IMR-90 (cell line): Measurements from ENCODE around the gene PCDHGB7. TPM values are rescaled to one million over a fixed set of nuclear protein-coding genes. Genes with fewer than 3 reads are reported as not detected.

ENCODE experiments used
- ATAC-seq: fragments of 200-7000 bp; cut with Tn5 transposase; 2 replicates; pipeline ENCODE4 v1.9.1; 2020; ENCODE audit warnings: low read depth, mild to moderate bottlenecking, moderate library complexity
- BruUV-seq: library from RNA; stranded (reverse); fragments of 400-500 nt; replicated peaks from 2 replicates; lab custom pipeline; 2021; lab: Mats Ljungman, UMichigan
- CTCF ChIA-PET: fragments of 300-600 bp; formaldehyde crosslinking; extraction: SDS; loops from one replicate; lab custom pipeline; 2021; ENCODE audit warnings: antibody characterized with exemption; lab: Yijun Ruan, JAX
- POLR2A ChIA-PET: fragments of 300-600 bp; sonication (Branson Sonifier 250); formaldehyde crosslinking; loops from one replicate; lab custom pipeline; 2022; ENCODE audit warnings: antibody characterized with exemption; ENCODE audit not compliant: unreplicated experiment; lab: Charles Lee
- DNase-seq: peaks from one replicate; pipeline ENCODE4 v3.0.0; 2013
- H2AFZ ChIP-seq: replicated peaks from 2 replicates; pipeline ENCODE3; 2013; ENCODE audit warnings: low read length, mild to moderate bottlenecking; ENCODE audit not compliant: poor library complexity
- H2AK5ac ChIP-seq: 2 replicates; pipeline ENCODE4 v1.6.1; 2013; ENCODE audit warnings: low read depth, low read length, inconsistent platforms
- H2AK9ac ChIP-seq: replicated peaks from 2 replicates; pipeline ENCODE3; 2013; ENCODE audit warnings: mild to moderate bottlenecking, low read depth, low read length, moderate library complexity; ENCODE audit not compliant: poor library complexity
- H2BK120ac ChIP-seq: 2 replicates; pipeline ENCODE4 v1.6.1; 2013; ENCODE audit warnings: low read depth, low read length, inconsistent platforms
- H2BK15ac ChIP-seq: 3 replicates; pipeline ENCODE4 v1.6.1; 2013; ENCODE audit warnings: low read depth, low read length, inconsistent platforms
- H2BK20ac ChIP-seq: 2 replicates; pipeline ENCODE4 v1.6.1; 2013; ENCODE audit warnings: low read depth, mild to moderate bottlenecking, inconsistent platforms, low read length, moderate library complexity
- H2BK5ac ChIP-seq: 2 replicates; pipeline ENCODE4 v1.6.1; 2013; ENCODE audit warnings: mild to moderate bottlenecking, low read depth, low read length, inconsistent platforms; ENCODE audit not compliant: poor library complexity, severe bottlenecking
- H3K14ac ChIP-seq: replicated peaks from 2 replicates; pipeline ENCODE4 v1.6.1; 2013; ENCODE audit warnings: low read depth, low read length, inconsistent platforms
- H3K18ac ChIP-seq: 2 replicates; pipeline ENCODE4 v1.6.1; 2013; ENCODE audit warnings: low read depth, low read length, control low read depth
- H3K23ac ChIP-seq: 2 replicates; pipeline ENCODE4 v1.6.1; 2013; ENCODE audit warnings: low read depth, low read length, inconsistent platforms
- H3K27ac ChIP-seq: 2 replicates; pipeline ENCODE4 v1.5.1; 2013; ENCODE audit warnings: mild to moderate bottlenecking, control low read depth, low read length; ENCODE audit not compliant: insufficient read depth
- H3K27me3 ChIP-seq: 2 replicates; pipeline ENCODE4 v1.6.1; 2013; ENCODE audit warnings: low read length; ENCODE audit not compliant: control insufficient read depth, insufficient read depth
- H3K36me3 ChIP-seq: 2 replicates; pipeline ENCODE4 v1.6.1; 2013; ENCODE audit warnings: low read length, mixed read lengths; ENCODE audit not compliant: control insufficient read depth, insufficient read depth
- H3K4ac ChIP-seq: 2 replicates; pipeline ENCODE4 v1.6.1; 2013; ENCODE audit warnings: low read depth, low read length, inconsistent platforms
- H3K4me1 ChIP-seq: 2 replicates; pipeline ENCODE4 v1.6.1; 2013; ENCODE audit warnings: low read length, mixed read lengths; ENCODE audit not compliant: control insufficient read depth, insufficient read depth
- H3K4me2 ChIP-seq: 2 replicates; pipeline ENCODE4 v1.6.1; 2013; ENCODE audit warnings: low read depth, mild to moderate bottlenecking, control low read depth, low read length, moderate library complexity
- H3K4me3 ChIP-seq: 2 replicates; pipeline ENCODE4 v1.5.1; 2013; ENCODE audit warnings: low read depth, mild to moderate bottlenecking, control low read depth, low read length, moderate library complexity; ENCODE audit not compliant: insufficient read depth
- H3K56ac ChIP-seq: 2 replicates; pipeline ENCODE4 v1.6.1; 2013; ENCODE audit warnings: low read length, inconsistent platforms; ENCODE audit not compliant: insufficient read depth; ENCODE audit errors: extremely low read depth
- H3K79me1 ChIP-seq, 2 experiments: 2 replicates each; pipeline ENCODE4 v1.6.1; 2013; ENCODE audit warnings: low read length in 2 of 2, inconsistent platforms in 1 of 2, low read depth in 1 of 2
- H3K9ac ChIP-seq: 2 replicates; pipeline ENCODE4 v1.6.1; 2013; ENCODE audit warnings: low read depth, low read length, control low read depth
- H3K9me1 ChIP-seq: 2 replicates; pipeline ENCODE4 v1.6.1; 2013; ENCODE audit warnings: low read length, inconsistent platforms; ENCODE audit not compliant: insufficient read depth
- H3K9me3 ChIP-seq: 2 replicates; pipeline ENCODE4 v1.6.1; 2013; ENCODE audit warnings: low read length; ENCODE audit not compliant: control insufficient read depth, insufficient read depth
- H4K20me1 ChIP-seq: 2 replicates; pipeline ENCODE4 v1.6.1; 2013; ENCODE audit warnings: low read length, inconsistent platforms; ENCODE audit not compliant: insufficient read depth
- H4K5ac ChIP-seq: 2 replicates; pipeline ENCODE4 v1.6.1; 2013; ENCODE audit warnings: mild to moderate bottlenecking, low read depth, low read length, control low read depth
- H4K8ac ChIP-seq, 2 experiments: 2 replicates each; pipeline ENCODE4 v1.6.1; 2013; ENCODE audit warnings: low read depth in 2 of 2, low read length in 2 of 2, control low read depth in 1 of 2, inconsistent platforms in 1 of 2
- H4K91ac ChIP-seq: 2 replicates; pipeline ENCODE4 v1.6.1; 2013; ENCODE audit warnings: low read depth, low read length, inconsistent platforms; ENCODE audit not compliant: insufficient read depth
- CHD1 ChIP-seq: IDR thresholded peaks from 2 replicates; pipeline ENCODE4 v1.6.1; 2012; ENCODE audit warnings: low read depth, low read length, improper control_type of control experiment
- MAFK ChIP-seq: IDR thresholded peaks from 2 replicates; pipeline ENCODE4 v1.6.1; 2012; ENCODE audit warnings: low read depth, low read length, improper control_type of control experiment
- MAZ ChIP-seq: IDR thresholded peaks from 2 replicates; pipeline ENCODE4 v1.6.1; 2012; ENCODE audit warnings: low read depth, mild to moderate bottlenecking, low read length, improper control_type of control experiment, moderate library complexity, borderline replicate concordance
- NFE2L2 ChIP-seq: fragments of 150-350 bp; IDR thresholded peaks from 2 replicates; pipeline ENCODE4 v1.6.1; 2016; ENCODE audit warnings: low read depth, mild to moderate bottlenecking, low read length
- RAD21 ChIP-seq: IDR thresholded peaks from 2 replicates; pipeline ENCODE4 v1.6.1; 2012; ENCODE audit warnings: low read length, improper control_type of control experiment
- WGBS, 2 experiments: methylation state at CpG; one replicate each; pipeline versions ENCODE4 v1.1.5 to v1.1.7; 2013; ENCODE audit warnings: missing lambda C conversion rate in 2 of 2; ENCODE audit not compliant: insufficient read length in 1 of 2; ENCODE audit errors: extremely low coverage in 2 of 2; 5-methylcytosine and 5-hydroxymethylcytosine counted together
- dilution Hi-C: fragments of 300-500 bp; cut with HindIII; formaldehyde crosslinking; loops from one replicate; pipeline ENCODE4 v1.14.3; 2018; ENCODE audit warnings: low sequenced_read_pairs; ENCODE audit not compliant: unreplicated experiment
- in situ Hi-C: fragments of 300-500 bp; cut with MboI; formaldehyde crosslinking; loops from 3 replicates; pipeline ENCODE4 v1.14.3; 2019; ENCODE audit warnings: low sequenced_read_pairs, inconsistent platforms, mixed read lengths
- intact Hi-C: fragments of 100-400 bp; cut with micrococcal nuclease; formaldehyde crosslinking; loops from 2 replicates; pipeline ENCODE4 v1.10.0; 2022
- polyA plus RNA-seq, 3 experiments: library from polyadenylated mRNA; depleted of rRNA; stranded (reverse); fragments of >200 nt; gene quantifications; 2 replicates each; pipeline ENCODE4 v1.2.3, GENCODE V29; 2012; ENCODE audit warnings: low replicate concordance in 1 of 3
- total RNA-seq: library from RNA; depleted of rRNA; stranded (reverse); fragments of >200 nt; gene quantifications from 2 replicates; pipeline ENCODE4 v1.2.3, GENCODE V29; 2012

The PCDHGB7 gene
- total and polyA plus RNA-seq, 2 of the 4 experiments (the other 2 are of a cell fraction) = 6.3 to 8.1 TPM

- ATAC-seq = peak; percentile 48
- H3K36me3 ChIP-seq = peaks cover 7% of the 10 kb centered on the region; the same call in 1 of the 2 replicates
- peak; percentile 73 for DNase-seq
- no peaks in the 10 kb centered on the region for H3K9me1 ChIP-seq
- H3K4ac ChIP-seq = no peak overlapping the region
- no peak overlapping the region for H2AK5ac ChIP-seq
- no peak overlapping the region for H2BK15ac ChIP-seq
- no peaks in the 10 kb centered on the region for H3K27me3 ChIP-seq
- dilution Hi-C loops = no loop called here
- H2AK9ac ChIP-seq = no peak overlapping the region
- no peaks in the 10 kb centered on the region for H4K20me1 ChIP-seq
- no peak overlapping the region for H2BK20ac ChIP-seq
- peaks cover 18 to 24% of the 10 kb centered on the region in 2 experiments; a peak in 3 of 4 replicates for H3K79me1 ChIP-seq
- POLR2A ChIA-PET = no interaction called here
- H3K4me1 ChIP-seq = peaks cover 2% of the 10 kb centered on the region; the same call in 1 of the 2 replicates
- H2AFZ ChIP-seq = no peak overlapping the region
- H4K91ac ChIP-seq = no peak overlapping the region
- H3K23ac ChIP-seq = no peak overlapping the region
- no peak for TF ChIP-seq MAFK
- no peak for TF ChIP-seq RAD21
- TF ChIP-seq NFE2L2 = no peak
- no peak for TF ChIP-seq MAZ
- no peak for TF ChIP-seq CHD1
- WGBS, 2 experiments = 60% methylated on average over 1 of the region's 2 CpGs; no CpG with 5 or more reads in 1 of the 2 experiments
- H3K4me2 ChIP-seq = peak overlapping the region; percentile 19; the same call in 1 of the 2 replicates
- peaks cover 22% of the 10 kb centered on the region; the same call in 1 of the 2 replicates for H3K9me3 ChIP-seq
- no peak overlapping the region for H2BK120ac ChIP-seq
- H3K56ac ChIP-seq = no peak overlapping the region
- no peak overlapping the region for H4K8ac ChIP-seq
- CTCF ChIA-PET = no interaction called here
- H3K14ac ChIP-seq = no peak overlapping the region
- no peak overlapping the region for H3K4me3 ChIP-seq
- no peak overlapping the region; the same call in 1 of the 2 replicates for H3K18ac ChIP-seq
- no peak overlapping the region for H4K5ac ChIP-seq
- H2BK5ac ChIP-seq = peak overlapping the region; percentile 72
- in situ Hi-C loops = no loop called here
- no peak overlapping the region for H3K27ac ChIP-seq
- H3K9ac ChIP-seq = no peak overlapping the region
- BruUV-seq = no TSS peak
- intact Hi-C loops = loop anchor here (5.0 kb wide), 1 partner anchor 43 kb away; the partner anchor contains the start of gene PCDHGC3
These were observed 16.5 kb downstream of the PCDHGB7 start for GRCh38 chr5:141434006-141434405.
